Globus pallidus (tissue), 1 donor: ENCODE data around the gene MEIS3.
A peak's percentile ranks its signal among the peaks of the same experiment; 100 is the strongest.
"Not testable (repeated sequence)": the region's sequence is repeated elsewhere in the genome, so short reads cannot be mapped to it uniquely, and the experiment has no call there.

Experiments
- DNase-seq: peaks from one replicate; pipeline ENCODE4 v3.0.0-alpha.2; 2015; ENCODE audit warnings: low spot score

MEIS3 gene

GRCh38 chr19:47415953-47416642, 3.2 kb downstream of the MEIS3 start:
- DNase-seq: no peak

DNA sequence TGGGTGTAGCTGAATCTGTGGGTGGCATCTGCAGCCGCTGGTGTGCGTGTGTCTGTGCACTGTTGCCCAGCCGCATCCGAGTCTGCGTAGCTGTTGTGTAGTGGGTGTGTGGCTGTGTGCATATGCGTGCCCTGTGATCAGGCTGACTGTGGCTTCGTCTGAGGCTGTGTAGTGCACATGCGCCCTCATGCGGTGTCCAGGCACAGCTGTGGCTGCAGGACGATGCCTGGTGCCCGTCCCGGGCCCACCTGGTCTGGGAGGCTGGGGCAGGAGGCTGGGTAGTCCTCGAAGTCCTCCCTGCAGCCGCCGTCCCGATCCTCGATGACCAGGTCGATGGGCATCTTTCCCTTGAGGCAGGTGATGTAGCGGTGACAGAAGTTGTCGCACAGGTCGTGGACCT, 4.9 kb downstream of the MEIS3 start:
- DNase-seq: no peak

DNA sequence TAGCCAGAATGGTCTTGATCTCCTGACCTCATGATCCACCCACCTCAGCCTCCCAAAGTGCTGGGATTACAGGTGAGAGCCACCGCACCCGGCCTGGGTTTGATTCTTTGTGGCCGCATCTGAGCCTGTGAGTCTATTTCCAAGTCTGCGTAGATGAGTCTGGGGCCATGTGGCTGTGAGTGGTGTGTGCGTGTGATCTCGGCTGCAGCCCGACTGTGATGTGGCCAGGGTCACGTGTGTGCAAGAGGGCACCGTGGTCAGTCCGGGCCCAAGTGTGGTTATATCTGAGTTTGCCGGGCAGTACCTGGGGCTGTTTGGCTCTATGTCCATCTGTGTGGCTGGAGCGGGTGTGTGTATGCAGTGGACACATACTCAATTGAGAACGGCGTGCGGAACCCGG, 5.4 kb downstream of the MEIS3 start:
- DNase-seq: no peak

DNA sequence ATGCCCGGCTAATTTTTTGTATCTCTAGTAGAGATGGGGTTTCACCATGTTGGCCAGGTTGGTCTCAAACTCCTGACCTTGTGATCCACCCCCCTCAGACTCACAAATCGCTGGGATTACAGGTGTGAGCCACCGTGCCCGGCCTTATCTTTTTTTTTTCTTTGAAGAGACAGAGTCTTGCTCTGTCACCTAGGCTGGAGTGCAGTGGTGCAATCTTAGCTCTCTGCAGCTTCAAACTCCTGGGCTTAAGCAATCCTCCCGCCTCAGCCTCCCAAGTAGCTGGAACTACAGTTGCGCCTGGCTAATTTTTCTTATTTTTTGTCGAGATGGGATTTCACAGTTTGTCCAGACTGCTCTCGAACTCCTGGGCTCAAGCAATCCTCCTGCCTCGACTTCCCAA, 7.6 kb downstream of the MEIS3 start:
- DNase-seq: not testable (repeated sequence)

DNA sequence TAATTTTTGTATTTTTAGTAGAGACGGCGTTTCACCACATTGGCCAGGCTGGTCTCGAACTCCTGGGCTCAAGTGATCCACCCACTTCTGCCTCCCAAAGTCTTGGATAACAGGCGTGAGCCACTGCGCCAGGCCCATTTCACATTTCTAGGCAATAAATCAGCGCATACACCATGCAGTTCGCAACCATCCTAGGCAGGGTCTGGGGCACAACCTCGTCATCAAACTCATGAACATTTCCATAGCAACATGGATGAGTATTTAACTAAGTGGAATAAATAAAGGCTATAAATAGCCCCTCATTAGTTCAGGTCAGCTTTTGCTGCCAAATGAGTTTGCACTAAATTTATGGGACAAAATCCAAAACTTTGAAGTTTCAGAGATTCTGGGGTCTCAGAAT, 8.2 kb downstream of the MEIS3 start:
- DNase-seq: no peak

DNA sequence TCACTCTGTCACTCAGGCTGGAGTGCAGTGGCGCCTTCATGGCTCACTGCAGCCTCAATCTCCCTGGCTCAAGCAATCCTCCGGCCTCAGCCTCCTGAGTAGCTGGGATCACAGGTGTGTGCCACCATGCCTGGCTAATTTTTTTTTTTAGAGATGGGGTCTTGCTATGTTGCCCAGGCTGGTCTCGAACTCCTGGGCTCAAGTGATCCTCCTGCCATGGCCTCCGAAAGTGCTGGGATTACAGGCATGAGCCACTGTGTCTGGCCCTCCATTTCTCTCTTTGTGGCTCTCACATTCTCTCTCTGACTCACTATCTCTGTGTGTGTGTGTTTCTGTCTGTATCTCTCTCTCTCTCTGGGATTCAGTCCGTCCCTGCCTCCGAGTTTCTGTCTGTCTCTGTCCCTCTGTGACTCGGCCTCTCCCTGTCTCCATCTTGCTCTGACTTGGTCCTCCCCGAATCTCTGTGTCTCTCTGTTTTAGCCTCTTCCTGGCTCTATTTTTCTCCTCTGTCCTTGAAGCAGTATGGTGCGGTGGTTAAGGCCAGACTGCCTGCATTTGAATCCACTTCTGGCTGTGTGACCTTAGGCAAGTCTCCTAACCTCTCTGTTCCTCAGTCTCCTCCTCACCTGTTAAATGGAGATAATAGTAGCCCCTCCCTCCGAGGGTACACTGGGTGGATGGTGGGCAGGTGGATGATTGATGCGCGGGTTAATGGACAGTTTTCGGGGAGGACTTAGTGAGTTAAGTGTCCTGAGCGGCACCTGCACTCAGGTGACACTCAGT, 11.0 kb downstream of the MEIS3 start:
- no peak for DNase-seq

GRCh38 chr19:47407417-47407774, 11.9 kb downstream of the MEIS3 start:
- DNase-seq: no peak

- no peak for DNase-seq
These were observed 12.5 kb downstream of the MEIS3 start for GRCh38 chr19:47406711-47407416.

- DNase-seq: no peak
These were observed 13.4 kb downstream of the MEIS3 start for GRCh38 chr19:47405854-47406417.

- DNase-seq: no peak
These were observed 14.2 kb downstream of the MEIS3 start for GRCh38 chr19:47405197-47405550.

DNA sequence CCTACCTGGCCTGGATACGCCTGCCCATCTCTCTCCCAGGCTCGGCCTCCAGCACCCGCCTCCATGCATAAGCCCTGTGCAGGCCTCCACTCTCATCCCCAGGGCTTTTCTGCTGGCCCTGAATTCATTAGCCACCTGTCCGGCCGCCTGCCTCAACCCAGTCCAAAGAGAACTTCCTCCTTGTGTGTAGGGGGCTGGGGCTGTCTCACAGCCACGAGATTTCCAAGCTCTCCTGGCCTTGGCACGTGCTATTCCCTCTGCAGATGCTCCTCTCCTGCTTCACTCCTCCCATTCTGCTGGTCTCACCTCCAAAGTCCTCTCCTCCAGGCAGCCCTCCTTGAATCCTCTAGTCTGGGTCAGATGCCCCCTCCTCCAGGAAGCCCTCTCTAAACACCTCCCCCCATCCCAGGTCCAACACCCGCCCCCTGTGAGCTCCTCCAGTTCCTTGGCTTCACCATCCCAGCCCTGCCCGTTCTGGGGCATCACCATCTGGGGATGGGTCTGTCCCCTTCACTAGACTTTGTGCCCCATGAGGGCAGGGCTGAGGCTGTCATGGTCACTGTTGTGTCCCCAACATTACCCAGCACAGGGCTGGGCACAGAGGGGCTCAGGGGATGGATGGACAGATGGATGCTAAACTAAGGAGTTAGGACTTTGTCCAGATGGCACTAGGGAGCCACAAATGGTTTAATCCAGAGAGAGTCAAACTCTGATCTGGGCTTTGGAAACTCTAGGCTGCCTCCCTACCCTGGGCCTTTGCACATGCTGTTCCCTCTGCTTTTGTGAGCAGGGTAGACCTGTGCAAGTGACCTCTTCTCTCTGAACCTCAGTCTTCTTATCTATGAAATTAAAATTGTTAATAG, 14.8 kb downstream of the MEIS3 start:
- no peak for DNase-seq

- DNase-seq: no peak
These were observed 16.8 kb downstream of the MEIS3 start for GRCh38 chr19:47402504-47402903.

DNA sequence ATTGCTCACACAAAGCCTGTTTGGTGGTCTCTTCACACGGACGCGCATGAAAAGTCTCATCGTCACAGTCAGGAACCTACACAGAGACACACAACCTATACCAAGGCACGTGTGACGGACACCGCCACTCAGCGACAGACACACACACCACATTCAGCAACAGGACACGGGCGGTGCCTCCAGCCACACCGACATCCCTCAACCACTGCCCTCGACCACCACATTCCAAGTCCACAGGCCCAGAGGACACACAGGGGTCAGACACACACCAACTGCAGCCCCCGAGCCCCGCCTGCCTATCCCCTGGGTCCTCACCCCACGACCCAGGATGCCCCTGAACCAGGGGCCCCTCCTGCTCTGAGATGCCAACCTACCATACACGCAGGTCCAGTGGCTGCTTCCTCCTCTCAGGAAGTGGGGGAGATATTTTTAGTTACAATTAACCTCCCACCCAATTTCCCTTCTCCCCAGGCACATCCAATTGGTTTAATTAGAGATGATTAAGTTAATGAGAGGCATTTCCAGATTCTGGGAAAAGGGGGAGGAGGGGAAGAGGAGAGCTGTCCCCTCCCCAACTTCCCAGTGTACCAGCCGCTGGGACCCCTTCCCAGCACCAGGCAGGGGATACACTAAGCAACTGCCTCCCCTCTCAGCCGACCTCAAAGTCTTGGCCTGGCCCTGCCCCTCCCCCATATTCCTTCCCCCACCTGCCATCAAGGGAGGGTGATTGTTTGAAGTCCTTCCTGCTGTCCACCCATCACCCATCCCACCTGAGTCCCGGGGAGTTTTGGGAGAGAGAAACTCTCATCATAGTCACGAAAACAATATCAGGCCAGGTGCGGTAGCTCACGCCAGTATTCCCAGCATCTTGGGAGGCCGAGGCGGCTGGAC, 20.4 kb downstream of the MEIS3 start:
- no peak for DNase-seq

GRCh38 chr19:47391510-47392223, 27.7 kb downstream of the MEIS3 start:
- DNase-seq: peak; percentile 62

GRCh38 chr19:47390533-47391488, 28.5 kb downstream of the MEIS3 start:
- DNase-seq: no peak

DNA sequence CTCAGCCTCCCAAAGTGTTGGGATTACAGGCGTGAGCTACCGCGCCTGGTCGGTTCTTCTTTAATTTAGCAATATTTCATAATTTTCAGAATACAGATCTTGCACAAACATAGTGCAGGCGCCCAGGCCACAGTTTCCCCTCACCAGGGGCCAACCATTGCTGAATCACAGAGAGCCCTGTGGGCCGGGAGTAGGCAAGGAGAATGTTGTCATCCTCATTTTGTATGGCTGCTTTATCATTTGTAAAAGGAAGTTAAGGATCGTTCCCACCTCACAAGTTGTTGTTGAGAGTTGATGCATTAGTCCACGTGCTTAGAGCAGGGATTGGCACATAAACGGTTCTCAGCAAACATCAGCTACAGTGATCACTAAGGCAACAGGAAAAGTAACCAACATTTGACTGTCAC, 30.2 kb downstream of the MEIS3 start:
- DNase-seq: no peak

DNA sequence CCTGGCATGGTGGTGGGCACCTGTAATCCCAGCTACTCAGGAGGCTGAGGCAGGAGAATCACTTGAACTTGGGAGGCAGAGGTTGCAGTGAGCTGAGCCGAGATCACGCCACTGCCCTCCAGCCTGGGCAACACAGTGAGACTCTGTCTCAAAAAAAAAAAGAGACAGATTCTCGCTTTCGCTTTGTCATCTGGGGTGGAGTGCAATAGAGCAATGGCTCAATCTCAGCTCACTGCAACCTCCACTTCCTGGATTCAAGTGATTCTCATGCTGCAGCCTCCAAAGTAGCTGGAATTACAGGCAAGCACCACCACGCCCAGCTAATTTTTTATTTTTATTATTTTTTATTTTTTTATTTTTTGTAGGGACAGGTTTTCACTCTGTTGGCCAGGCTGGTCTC, 30.6 kb downstream of the MEIS3 start:
- DNase-seq: not testable (repeated sequence)

DNA sequence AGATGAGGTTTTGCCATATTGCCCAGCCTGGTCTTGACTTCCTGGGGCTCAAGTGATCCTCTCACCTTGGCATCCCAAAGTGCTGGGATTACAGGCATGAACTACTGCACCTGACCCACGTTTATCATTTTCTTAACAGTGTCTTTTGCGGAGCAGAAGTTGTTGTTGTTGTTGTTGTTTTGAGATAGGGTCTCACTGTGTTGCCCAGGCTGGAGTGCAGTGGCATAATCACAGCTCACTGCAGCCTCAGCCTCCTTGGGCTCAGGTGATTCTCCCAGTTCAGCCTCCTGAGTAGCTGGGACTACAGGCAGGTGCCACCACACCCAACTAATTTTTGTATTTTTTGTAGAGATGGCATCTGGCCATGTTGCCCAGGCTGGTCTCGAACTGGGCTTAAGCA, 31.7 kb downstream of the MEIS3 start:
- DNase-seq: not testable (repeated sequence)

DNA sequence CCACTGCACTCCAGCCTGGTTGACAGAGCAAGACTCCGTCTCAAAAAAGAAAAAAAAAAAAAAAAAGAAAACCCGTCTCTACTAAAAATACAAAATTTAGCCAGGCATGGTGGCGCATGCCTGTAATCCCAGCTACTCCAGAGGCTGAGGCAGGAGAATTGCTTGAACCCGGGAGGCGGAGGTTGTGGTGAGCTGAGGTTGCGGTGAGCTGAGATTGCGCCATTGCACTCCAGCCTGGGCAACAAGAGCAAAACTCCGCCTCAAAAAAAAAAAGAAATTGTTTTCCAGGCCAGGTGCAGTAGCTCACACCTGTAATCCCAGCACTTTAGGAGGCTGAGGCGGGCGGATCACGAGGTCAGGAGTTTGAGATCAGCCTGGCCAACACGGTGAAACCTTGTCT, 32.7 kb downstream of the MEIS3 start:
- DNase-seq: not testable (repeated sequence)
